Measurements from ENCODE around the gene RPS15.

DNA sequence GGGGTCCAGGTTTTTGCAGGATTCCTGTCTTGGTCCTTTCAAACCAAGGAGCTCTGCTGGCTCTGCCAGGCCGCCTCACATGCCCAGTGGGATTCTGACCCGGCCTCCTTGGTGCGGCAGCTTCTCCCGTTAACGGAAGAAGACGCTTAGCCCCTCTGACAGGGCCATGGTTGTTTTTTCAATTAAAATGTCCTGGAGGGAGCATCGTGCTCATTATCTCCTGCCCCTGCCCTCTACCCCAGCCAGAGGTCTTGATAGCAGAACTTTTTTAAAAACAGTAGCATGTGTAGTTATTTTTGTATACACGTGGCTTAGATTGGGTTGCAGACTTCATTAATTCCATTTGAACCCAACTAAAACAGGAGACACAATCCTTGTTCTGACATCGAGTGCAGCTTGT lies 11.5 kb upstream of the RPS15 start:
- TF ChIP-seq CTCF (IDR thresholded peaks at IDR 0.05) = no peak
- TF ChIP-seq EP300 (IDR thresholded peaks at IDR 0.05) = no peak
- TF ChIP-seq POLR2A (IDR thresholded peaks at IDR 0.05; ENCODE audit: low read depth) = no peak

Measured in esophagus muscularis mucosa (tissue), 4 donors.